K562 (cell line): ENCODE measurements around the gene C1orf116. TPM values are rescaled to one million over a fixed set of nuclear protein-coding genes. Genes with fewer than 3 reads are reported as not detected.

Experiments
- CXXC5 ChIP-seq: fragments of 250-450 bp; sonication (Bioruptor Pico); IDR thresholded peaks from 2 replicates; pipeline ENCODE4 v1.8.0; 2022; ENCODE audit warnings: inconsistent platforms, mild to moderate bottlenecking, moderate library complexity
- E2F1 ChIP-seq: sonication (generic); formaldehyde crosslinking; IDR thresholded peaks from 2 replicates; pipeline ENCODE4 v1.8.1; 2023; ENCODE audit warnings: mild to moderate bottlenecking, missing genetic modification reagents, moderate library complexity
- ERF ChIP-seq: fragments of 450-650 bp; formaldehyde crosslinking; IDR thresholded peaks from 2 replicates; pipeline ENCODE4 v1.4.0; 2020; ENCODE audit warnings: mild to moderate bottlenecking, mixed read lengths
- HDAC6 ChIP-seq: IDR thresholded peaks from 2 replicates; pipeline ENCODE4 v1.6.1; 2012; ENCODE audit warnings: low read depth, mild to moderate bottlenecking, control low read depth, inconsistent platforms, low read length, moderate library complexity
- HDAC8 ChIP-seq: fragments of 450-650 bp; IDR thresholded peaks from 2 replicates; pipeline ENCODE4 v1.6.1; 2016; ENCODE audit warnings: mild to moderate bottlenecking, missing genetic modification characterization, moderate library complexity, missing compliant biosample characterization
- HOXB6 ChIP-seq: fragments of 250-450 bp; sonication (Bioruptor Pico); IDR thresholded peaks from 2 replicates; pipeline ENCODE4 v1.5.1; 2022; ENCODE audit warnings: mild to moderate bottlenecking, borderline replicate concordance
- JUN ChIP-seq, 2 experiments: sonication (generic) in 1 of 2; formaldehyde crosslinking in 1 of 2; IDR thresholded peaks; 2 replicates each; pipeline versions ENCODE4 v1.6.1 to v1.8.0; 2012 to 2022; ENCODE audit warnings: borderline replicate concordance in 2 of 2, mild to moderate bottlenecking in 2 of 2, improper control_type of control experiment in 1 of 2, low read depth in 1 of 2, low read length in 1 of 2, missing genetic modification reagents in 1 of 2
- JUND ChIP-seq, 2 experiments: IDR thresholded peaks; 2 replicates in 1 of 2; 3 replicates in 1 of 2; pipeline ENCODE4 v1.6.1; 2011; ENCODE audit warnings: borderline replicate concordance in 2 of 2, low read depth in 2 of 2, low read length in 2 of 2, improper control_type of control experiment in 1 of 2, missing biosample characterization in 1 of 2, missing genetic modification characterization in 1 of 2, missing genetic modification reagents in 1 of 2
- NBN ChIP-seq: fragments of 450-650 bp; IDR thresholded peaks from 2 replicates; pipeline ENCODE4 v1.6.1; 2016; ENCODE audit warnings: low read depth, mild to moderate bottlenecking
- NELFE ChIP-seq: IDR thresholded peaks from 2 replicates; pipeline ENCODE4 v1.6.1; 2011; ENCODE audit warnings: mild to moderate bottlenecking; ENCODE audit not compliant: insufficient read depth, insufficient read length
- PRPF4 ChIP-seq: fragments of 200-400 bp; formaldehyde crosslinking; IDR thresholded peaks from one replicate; pipeline ENCODE4 v1.6.1; 2017; ENCODE audit warnings: low read length, low read depth, mild to moderate bottlenecking; ENCODE audit not compliant: insufficient read depth, poor library complexity, severe bottlenecking
- PTTG1 ChIP-seq: fragments of 450-650 bp; IDR thresholded peaks from 2 replicates; pipeline ENCODE4 v1.6.1; 2016; ENCODE audit warnings: low read depth, mild to moderate bottlenecking, missing genetic modification characterization, missing compliant biosample characterization
- SMARCA4 ChIP-seq: fragments of 450-650 bp; IDR thresholded peaks from 2 replicates; pipeline ENCODE4 v1.6.1; 2016
- SMARCB1 ChIP-seq: IDR thresholded peaks from 2 replicates; pipeline ENCODE4 v1.6.1; 2011; ENCODE audit warnings: improper control_type of control experiment, low read depth; ENCODE audit not compliant: insufficient read length
- ZFX ChIP-seq: sonication (generic); formaldehyde crosslinking; IDR thresholded peaks from 2 replicates; pipeline ENCODE4 v1.8.0; 2022; ENCODE audit warnings: mild to moderate bottlenecking, missing genetic modification reagents, moderate library complexity
- ZNF584 ChIP-seq: fragments of 200-800 bp; sonication (Bioruptor generic); IDR thresholded peaks from 2 replicates; pipeline ENCODE4 v1.6.1; 2016; ENCODE audit warnings: low read depth, mild to moderate bottlenecking, missing genetic modification characterization, missing compliant biosample characterization
- polyA plus RNA-seq, 8 experiments: library from polyadenylated mRNA; depleted of rRNA in 4 of 8; stranded (reverse) in 5 of 8; unstranded in 3 of 8; fragments of >200 nt; fragmentation: Nextera tagmentation in 2 of 8; fragmentation: Illumina TruSeq in 1 of 8; extraction: Ambion mirVana in 2 of 8; extraction: Trizol in 1 of 8; gene quantifications; 2 replicates each; pipeline versions ENCODE4 v1.2.1 to v1.2.3, GENCODE V29; 2011 to 2014; ENCODE audit warnings: inconsistent platforms in 1 of 8, missing spikeins in 1 of 8
- total RNA-seq, 7 experiments: library from RNA; depleted of rRNA in 6 of 7; stranded (reverse); fragments of >200 nt in 6 of 7; fragmentation: Illumina TruSeq in 2 of 7; extraction: Trizol in 2 of 7; gene quantifications; 2 replicates each; pipeline versions ENCODE4 v1.2.1 to v1.2.3, GENCODE V29; 2011 to 2021; ENCODE audit warnings: low replicate concordance in 1 of 7
- TF ChIP-seq, protein P1 (sequence below): sonication (generic); formaldehyde crosslinking; IDR thresholded peaks from 2 replicates; pipeline ENCODE4 v1.9.0; 2022; ENCODE audit warnings: mild to moderate bottlenecking, missing genetic modification reagents

The C1orf116 gene
- total and polyA plus RNA-seq, 9 of the 15 experiments (the other 6 are each of a cell fraction or from before 2014, with no cell fraction given): 0.62 to 3.0 (median 0.95) TPM

DNA sequence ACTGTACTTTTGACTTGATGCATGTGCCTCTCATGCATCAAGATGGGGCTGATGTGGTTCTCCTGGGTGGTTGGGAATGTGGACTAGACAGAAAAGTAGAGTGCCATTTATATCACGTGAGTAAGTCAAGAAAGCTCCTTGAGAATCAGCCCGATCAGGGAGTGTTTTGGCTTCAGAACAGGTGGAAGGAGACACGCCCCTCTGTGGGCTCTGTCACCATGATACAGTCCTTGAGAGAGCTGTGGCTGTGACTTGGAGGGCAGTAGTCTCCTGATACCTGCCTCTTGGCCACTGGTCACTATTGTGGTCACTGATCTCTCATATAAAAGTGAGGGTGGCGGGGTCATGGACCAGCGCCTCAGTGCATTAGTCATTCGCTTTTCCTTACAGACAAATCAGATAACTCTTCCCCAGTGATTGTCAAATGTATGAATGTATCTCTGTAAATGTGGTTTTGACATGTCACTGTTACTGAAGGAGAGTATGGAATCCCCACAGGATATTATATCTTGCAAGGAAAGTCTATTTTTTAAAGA is 47.2 kb upstream of the C1orf116 start (continued):
- TF ChIP-seq CXXC5 (CRISPR knock-in tag) (no peak), E2F1 (CRISPR knock-in tag) (no peak), SMARCB1 (no peak), HDAC8 (tag) (no peak), HOXB6 (CRISPR knock-in tag) (no peak), JUN (IDR thresholded peaks at IDR 0.05; ENCODE audit: borderline replicate concordance, low read depth, low read length) (peak; percentile 56; the same call in 1 of the 2 replicates), JUN (CRISPR knock-in tag; IDR thresholded peaks at IDR 0.05; ENCODE audit: borderline replicate concordance) (no peak), HDAC6 (no peak), PRPF4 (no peak), NBN (no peak), ERF (no peak), ZFX (no peak), PTTG1 (no peak), NELFE (no peak), JUND (IDR thresholded peaks at IDR 0.05; ENCODE audit: borderline replicate concordance, low read depth, low read length) (peak; percentile 72; the same call in 1 of the 2 replicates), JUND (tag; IDR thresholded peaks at IDR 0.05; ENCODE audit: borderline replicate concordance, low read depth, low read length) (peak; percentile 48; the same call in 1 of the 3 replicates), ZNF584 (0 out of 2 replicates have a peak, but pooled peaks have one; percentile 37), SMARCA4 (no peak)
- TF ChIP-seq, protein P1, sequence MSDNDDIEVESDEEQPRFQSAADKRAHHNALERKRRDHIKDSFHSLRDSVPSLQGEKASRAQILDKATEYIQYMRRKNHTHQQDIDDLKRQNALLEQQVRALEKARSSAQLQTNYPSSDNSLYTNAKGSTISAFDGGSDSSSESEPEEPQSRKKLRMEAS (CRISPR knock-in tag): no peak
